ENCODE measurements around the gene RSRC2. TPM values are rescaled to one million over a fixed set of nuclear protein-coding genes. Genes with fewer than 3 reads are reported as not detected.
"Not testable (repeated sequence)": the region's sequence is repeated elsewhere in the genome, so short reads cannot be mapped to it uniquely, and the experiment has no call there.

The RSRC2 gene
- total RNA-seq, 1 experiment from 2014 or later: 93.1 TPM

GRCh38 chr12:122499991-122500684 is 26.6 kb downstream of the RSRC2 start (continued):
- no peak for TF ChIP-seq GRHL2 (CRISPR knock-in tag; IDR thresholded peaks at IDR 0.05; ENCODE audit: insufficient replicate concordance, severe bottlenecking)
- 0 out of 2 replicates have a peak, but pooled peaks have one; percentile 29 for TF ChIP-seq KAT7 (CRISPR knock-in tag; IDR thresholded peaks at IDR 0.05; ENCODE audit: borderline replicate concordance)
- TF ChIP-seq, protein P1, sequence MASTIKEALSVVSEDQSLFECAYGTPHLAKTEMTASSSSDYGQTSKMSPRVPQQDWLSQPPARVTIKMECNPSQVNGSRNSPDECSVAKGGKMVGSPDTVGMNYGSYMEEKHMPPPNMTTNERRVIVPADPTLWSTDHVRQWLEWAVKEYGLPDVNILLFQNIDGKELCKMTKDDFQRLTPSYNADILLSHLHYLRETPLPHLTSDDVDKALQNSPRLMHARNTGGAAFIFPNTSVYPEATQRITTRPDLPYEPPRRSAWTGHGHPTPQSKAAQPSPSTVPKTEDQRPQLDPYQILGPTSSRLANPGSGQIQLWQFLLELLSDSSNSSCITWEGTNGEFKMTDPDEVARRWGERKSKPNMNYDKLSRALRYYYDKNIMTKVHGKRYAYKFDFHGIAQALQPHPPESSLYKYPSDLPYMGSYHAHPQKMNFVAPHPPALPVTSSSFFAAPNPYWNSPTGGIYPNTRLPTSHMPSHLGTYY (CRISPR knock-in tag; IDR thresholded peaks at IDR 0.05): no peak
- no peak for TF ChIP-seq RELA (CRISPR knock-in tag; IDR thresholded peaks at IDR 0.05; ENCODE audit: borderline replicate concordance)
- TF ChIP-seq PREB (CRISPR knock-in tag; IDR thresholded peaks at IDR 0.05; ENCODE audit: borderline replicate concordance): 0 out of 2 replicates have a peak, but pooled peaks have one; percentile 67

DNA sequence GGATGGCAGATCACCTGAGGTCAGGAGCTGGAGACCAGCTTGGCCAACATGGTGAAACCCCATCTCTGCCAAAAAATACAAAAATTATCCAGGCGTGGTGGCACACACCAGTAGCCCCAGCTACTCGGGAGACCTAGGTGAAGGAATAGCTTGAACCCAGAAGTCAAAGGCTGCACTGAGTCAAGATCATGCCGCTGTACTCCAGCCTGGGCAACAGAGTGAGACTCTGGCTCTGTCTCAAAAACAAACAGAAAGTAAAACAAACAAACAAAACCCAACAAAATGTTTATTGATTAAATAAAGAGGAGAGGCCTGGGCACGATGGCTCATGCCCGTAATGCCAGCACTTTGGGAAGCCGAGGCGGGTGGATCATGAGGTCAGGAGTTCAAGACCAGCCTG is 31.5 kb downstream of the RSRC2 start:
- ATAC-seq: no peak
- ChIA-PET POLR2A (interaction anchor here (0.7 kb wide), 1 partner anchor 146 kb away, joined by 3 read pairs; no protein-coding TSS in a partner anchor), CTCF (no interaction called here)
- no peak overlapping the region for H3K27ac Mint-ChIP-seq
- H3K9me3 Mint-ChIP-seq: no peaks in the 10 kb centered on the region
- DNase-seq (ENCODE audit: low spot score): no peak
- H3K4me3 Mint-ChIP-seq: no peak overlapping the region
- peaks cover 29% of the 10 kb centered on the region for H3K36me3 Mint-ChIP-seq
- no peak for TF ChIP-seq SMAD4 (CRISPR knock-in tag; IDR thresholded peaks at IDR 0.05)
- no peak for TF ChIP-seq NR3C1 (CRISPR knock-in tag; conservative IDR thresholded peaks at IDR 0.05; ENCODE audit: low read depth)
- no peak for TF ChIP-seq ZNF671 (CRISPR knock-in tag; IDR thresholded peaks at IDR 0.05)
- TF ChIP-seq, protein P2, sequence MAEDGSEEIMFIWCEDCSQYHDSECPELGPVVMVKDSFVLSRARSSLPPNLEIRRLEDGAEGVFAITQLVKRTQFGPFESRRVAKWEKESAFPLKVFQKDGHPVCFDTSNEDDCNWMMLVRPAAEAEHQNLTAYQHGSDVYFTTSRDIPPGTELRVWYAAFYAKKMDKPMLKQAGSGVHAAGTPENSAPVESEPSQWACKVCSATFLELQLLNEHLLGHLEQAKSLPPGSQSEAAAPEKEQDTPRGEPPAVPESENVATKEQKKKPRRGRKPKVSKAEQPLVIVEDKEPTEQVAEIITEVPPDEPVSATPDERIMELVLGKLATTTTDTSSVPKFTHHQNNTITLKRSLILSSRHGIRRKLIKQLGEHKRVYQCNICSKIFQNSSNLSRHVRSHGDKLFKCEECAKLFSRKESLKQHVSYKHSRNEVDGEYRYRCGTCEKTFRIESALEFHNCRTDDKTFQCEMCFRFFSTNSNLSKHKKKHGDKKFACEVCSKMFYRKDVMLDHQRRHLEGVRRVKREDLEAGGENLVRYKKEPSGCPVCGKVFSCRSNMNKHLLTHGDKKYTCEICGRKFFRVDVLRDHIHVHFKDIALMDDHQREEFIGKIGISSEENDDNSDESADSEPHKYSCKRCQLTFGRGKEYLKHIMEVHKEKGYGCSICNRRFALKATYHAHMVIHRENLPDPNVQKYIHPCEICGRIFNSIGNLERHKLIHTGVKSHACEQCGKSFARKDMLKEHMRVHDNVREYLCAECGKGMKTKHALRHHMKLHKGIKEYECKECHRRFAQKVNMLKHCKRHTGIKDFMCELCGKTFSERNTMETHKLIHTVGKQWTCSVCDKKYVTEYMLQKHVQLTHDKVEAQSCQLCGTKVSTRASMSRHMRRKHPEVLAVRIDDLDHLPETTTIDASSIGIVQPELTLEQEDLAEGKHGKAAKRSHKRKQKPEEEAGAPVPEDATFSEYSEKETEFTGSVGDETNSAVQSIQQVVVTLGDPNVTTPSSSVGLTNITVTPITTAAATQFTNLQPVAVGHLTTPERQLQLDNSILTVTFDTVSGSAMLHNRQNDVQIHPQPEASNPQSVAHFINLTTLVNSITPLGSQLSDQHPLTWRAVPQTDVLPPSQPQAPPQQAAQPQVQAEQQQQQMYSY (CRISPR knock-in tag; IDR thresholded peaks at IDR 0.05): no peak
- no peak for TF ChIP-seq SP1 (CRISPR knock-in tag; conservative IDR thresholded peaks at IDR 0.05)
- no peak for TF ChIP-seq FOXP1 (CRISPR knock-in tag; IDR thresholded peaks at IDR 0.05; ENCODE audit: borderline replicate concordance)
- no peak for TF ChIP-seq ZNF219 (CRISPR knock-in tag; IDR thresholded peaks at IDR 0.05; ENCODE audit: borderline replicate concordance)
- no peak for TF ChIP-seq ZNF138 (CRISPR knock-in tag; conservative IDR thresholded peaks at IDR 0.05)
- TF ChIP-seq, protein P3, sequence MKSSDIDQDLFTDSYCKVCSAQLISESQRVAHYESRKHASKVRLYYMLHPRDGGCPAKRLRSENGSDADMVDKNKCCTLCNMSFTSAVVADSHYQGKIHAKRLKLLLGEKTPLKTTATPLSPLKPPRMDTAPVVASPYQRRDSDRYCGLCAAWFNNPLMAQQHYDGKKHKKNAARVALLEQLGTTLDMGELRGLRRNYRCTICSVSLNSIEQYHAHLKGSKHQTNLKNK (CRISPR knock-in tag; IDR thresholded peaks at IDR 0.05): no peak
- no peak for TF ChIP-seq TP53 (CRISPR knock-in tag; IDR thresholded peaks at IDR 0.05)
- TF ChIP-seq USF1 (CRISPR knock-in tag; IDR thresholded peaks at IDR 0.05): no peak
- no peak for TF ChIP-seq NFATC4 (CRISPR knock-in tag; IDR thresholded peaks at IDR 0.05)
- no peak for TF ChIP-seq ZNF121 (CRISPR knock-in tag; IDR thresholded peaks at IDR 0.05)
- TF ChIP-seq, protein P4, sequence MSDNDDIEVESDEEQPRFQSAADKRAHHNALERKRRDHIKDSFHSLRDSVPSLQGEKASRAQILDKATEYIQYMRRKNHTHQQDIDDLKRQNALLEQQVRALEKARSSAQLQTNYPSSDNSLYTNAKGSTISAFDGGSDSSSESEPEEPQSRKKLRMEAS (CRISPR knock-in tag; IDR thresholded peaks at IDR 0.05): no peak
- no peaks in the 10 kb centered on the region for H3K27me3 Mint-ChIP-seq (ENCODE audit: low read depth)
- peaks cover 10% of the 10 kb centered on the region for H3K4me1 Mint-ChIP-seq

GRCh38 chr12:122493222-122493621 is 33.5 kb downstream of the RSRC2 start:
- CTCF ChIA-PET; H3K9me3 Mint-ChIP-seq; H3K4me1 Mint-ChIP-seq; POLR2A ChIA-PET; H3K27ac Mint-ChIP-seq; H3K4me3 Mint-ChIP-seq; H3K27me3 Mint-ChIP-seq (ENCODE audit: low read depth); ATAC-seq; DNase-seq (ENCODE audit: low spot score): not testable (repeated sequence)
- H3K36me3 Mint-ChIP-seq: peaks cover 44% of the 10 kb centered on the region
